ENCODE results near the gene AK4. TPM values are rescaled to one million over a fixed set of nuclear protein-coding genes. Genes with fewer than 3 reads are reported as not detected.

Gene AK4
- total RNA-seq, 1 donor from 2014 or later: 39.7 TPM

- peaks cover 18% of the 10 kb centered on the region for H3K4me1 Mint-ChIP-seq (ENCODE audit: unreplicated experiment)
- no peaks in the 10 kb centered on the region for H3K9me3 Mint-ChIP-seq (ENCODE audit: unreplicated experiment)
- no peak for TF ChIP-seq CTCF (IDR thresholded peaks at IDR 0.05; ENCODE audit: unreplicated experiment)
- H3K27ac Mint-ChIP-seq (ENCODE audit: unreplicated experiment): no peak overlapping the region
- no peak for DNase-seq (ENCODE audit: low spot score)
- H3K36me3 Mint-ChIP-seq (ENCODE audit: low read depth, unreplicated experiment): no peaks in the 10 kb centered on the region
- H3K4me3 Mint-ChIP-seq (ENCODE audit: unreplicated experiment): no peak overlapping the region
- peaks cover 4% of the 10 kb centered on the region for H3K27me3 Mint-ChIP-seq (ENCODE audit: unreplicated experiment)
Measured at GRCh38 chr1:65176591-65176990, 28.6 kb downstream of the AK4 start.

- peaks cover 4% of the 10 kb centered on the region for H3K27me3 Mint-ChIP-seq (ENCODE audit: unreplicated experiment)
- H3K9me3 Mint-ChIP-seq (ENCODE audit: unreplicated experiment): no peaks in the 10 kb centered on the region
- no peaks in the 10 kb centered on the region for H3K36me3 Mint-ChIP-seq (ENCODE audit: low read depth, unreplicated experiment)
- no peak for DNase-seq (ENCODE audit: low spot score)
- peaks cover 18% of the 10 kb centered on the region for H3K4me1 Mint-ChIP-seq (ENCODE audit: unreplicated experiment)
- no peak overlapping the region for H3K4me3 Mint-ChIP-seq (ENCODE audit: unreplicated experiment)
- no peak overlapping the region for H3K27ac Mint-ChIP-seq (ENCODE audit: unreplicated experiment)
- no peak for TF ChIP-seq CTCF (IDR thresholded peaks at IDR 0.05; ENCODE audit: unreplicated experiment)
Measured at GRCh38 chr1:65177457-65177856, 29.5 kb downstream of the AK4 start.

DNA sequence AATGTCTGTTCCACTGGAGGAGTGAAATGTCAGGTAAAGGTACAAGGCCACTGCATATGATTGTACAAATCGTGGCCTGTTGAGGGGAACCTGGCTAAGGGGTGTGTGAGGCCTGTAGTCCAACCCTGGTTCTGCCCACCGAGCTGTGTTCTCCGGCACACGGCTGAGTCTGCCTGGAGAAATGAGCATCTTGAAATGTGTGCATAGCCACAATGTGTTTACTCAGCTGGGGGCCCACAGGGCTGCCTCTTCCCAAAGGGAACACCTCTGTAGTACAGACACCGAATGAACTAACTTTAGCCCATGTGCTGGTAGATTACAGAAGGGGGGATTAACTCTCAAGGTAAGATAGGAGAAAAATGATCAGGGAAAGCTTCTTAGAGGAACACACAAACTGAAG lies 30.2 kb downstream of the AK4 start:
- Mint-ChIP-seq H3K4me1 (ENCODE audit: unreplicated experiment) (peaks cover 18% of the 10 kb centered on the region), H3K27ac (ENCODE audit: unreplicated experiment) (no peak overlapping the region), H3K4me3 (ENCODE audit: unreplicated experiment) (no peak overlapping the region), H3K27me3 (ENCODE audit: unreplicated experiment) (peaks cover 4% of the 10 kb centered on the region), H3K36me3 (ENCODE audit: low read depth, unreplicated experiment) (no peaks in the 10 kb centered on the region), H3K9me3 (ENCODE audit: unreplicated experiment) (no peaks in the 10 kb centered on the region)
- TF ChIP-seq CTCF (IDR thresholded peaks at IDR 0.05; ENCODE audit: unreplicated experiment): no peak
- no peak for DNase-seq (ENCODE audit: low spot score)

- H3K9me3 Mint-ChIP-seq (ENCODE audit: unreplicated experiment): no peaks in the 10 kb centered on the region
- no peak for DNase-seq (ENCODE audit: low spot score)
- no peak overlapping the region for H3K27ac Mint-ChIP-seq (ENCODE audit: unreplicated experiment)
- peaks cover 5% of the 10 kb centered on the region for H3K27me3 Mint-ChIP-seq (ENCODE audit: unreplicated experiment)
- no peak for TF ChIP-seq CTCF (IDR thresholded peaks at IDR 0.05; ENCODE audit: unreplicated experiment)
- H3K4me3 Mint-ChIP-seq (ENCODE audit: unreplicated experiment): no peak overlapping the region
- H3K4me1 Mint-ChIP-seq (ENCODE audit: unreplicated experiment): peaks cover 14% of the 10 kb centered on the region
- no peaks in the 10 kb centered on the region for H3K36me3 Mint-ChIP-seq (ENCODE audit: low read depth, unreplicated experiment)
Measured at GRCh38 chr1:65179148-65179547, 31.1 kb downstream of the AK4 start.

- DNase-seq (ENCODE audit: low spot score): no peak
- peaks cover 11% of the 10 kb centered on the region for H3K4me1 Mint-ChIP-seq (ENCODE audit: unreplicated experiment)
- no peak for TF ChIP-seq CTCF (IDR thresholded peaks at IDR 0.05; ENCODE audit: unreplicated experiment)
- H3K9me3 Mint-ChIP-seq (ENCODE audit: unreplicated experiment): no peaks in the 10 kb centered on the region
- no peaks in the 10 kb centered on the region for H3K36me3 Mint-ChIP-seq (ENCODE audit: low read depth, unreplicated experiment)
- H3K4me3 Mint-ChIP-seq (ENCODE audit: unreplicated experiment): no peak overlapping the region
- H3K27ac Mint-ChIP-seq (ENCODE audit: unreplicated experiment): no peak overlapping the region
- H3K27me3 Mint-ChIP-seq (ENCODE audit: unreplicated experiment): peaks cover 2% of the 10 kb centered on the region
Measured at GRCh38 chr1:65180977-65181376, 33.0 kb downstream of the AK4 start.

Data from endothelial cell (in vitro differentiated cells).